Tibial nerve (tissue), 4 donors: ENCODE measurements around the gene BAIAP3. TPM values are rescaled to one million over a fixed set of nuclear protein-coding genes. Genes with fewer than 3 reads are reported as not detected.

Experiments
- DNase-seq, 2 donors: peaks; one replicate each; pipeline ENCODE4 v3.0.0-alpha.2; 2019; ENCODE audit warnings: low spot score in 2 of 2
- H3K27ac ChIP-seq, 4 donors: fragments of 200-600 bp; sonication (generic) in 3 of 4; one replicate each; pipeline ENCODE4 v1.5.1; 2017 to 2019; ENCODE audit warnings: mild to moderate bottlenecking in 1 of 4
- H3K27me3 ChIP-seq, 2 donors: fragments of 200-600 bp; sonication (generic) in 1 of 2; one replicate each; pipeline versions ENCODE4 v1.5.1 to v1.6.0; 2017 to 2019
- H3K36me3 ChIP-seq, 3 donors: fragments of 200-600 bp; sonication (generic); one replicate each; pipeline ENCODE4 v1.5.1; 2018 to 2019
- H3K4me1 ChIP-seq, 4 donors: fragments of 200-600 bp; sonication (generic) in 3 of 4; one replicate each; pipeline ENCODE4 v1.5.1; 2017 to 2019
- H3K4me3 ChIP-seq, 4 donors: fragments of 200-600 bp; sonication (generic) in 3 of 4; one replicate each; pipeline ENCODE4 v1.5.1; 2017 to 2019; ENCODE audit warnings: mild to moderate bottlenecking in 1 of 4, moderate library complexity in 1 of 4
- H3K9me3 ChIP-seq, 4 donors: fragments of 200-600 bp; sonication (generic) in 3 of 4; one replicate each; pipeline ENCODE4 v1.5.1; 2017 to 2019
- CTCF ChIP-seq, 5 experiments: fragments of 200-600 bp in 3 of 5; fragments of 450-650 bp in 2 of 5; sonication (generic) in 3 of 5; IDR thresholded peaks; one replicate each; pipeline ENCODE4 v1.5.1; 2016 to 2019; ENCODE audit warnings: antibody characterized with exemption in 5 of 5, mild to moderate bottlenecking in 3 of 5, moderate library complexity in 2 of 5
- EP300 ChIP-seq, 2 donors: sonication (generic); formaldehyde crosslinking; IDR thresholded peaks; one replicate each; pipeline ENCODE4 v1.6.1; 2017; ENCODE audit warnings: antibody characterized with exemption in 2 of 2, mild to moderate bottlenecking in 1 of 2
- POLR2A ChIP-seq, 2 donors: fragments of 450-650 bp; IDR thresholded peaks; one replicate each; pipeline ENCODE4 v1.6.1; 2017; ENCODE audit warnings: antibody characterized with exemption in 2 of 2, mild to moderate bottlenecking in 2 of 2, moderate library complexity in 2 of 2
- WGBS, 2 donors: methylation state at CpG; one replicate each; pipeline ENCODE4 v1.1.5; 2018; 5-methylcytosine and 5-hydroxymethylcytosine counted together
- total RNA-seq, 4 donors: library from RNA; depleted of rRNA; stranded (reverse); fragments of >200 nt; gene quantifications; one replicate each; pipeline ENCODE4 v1.1.0, GENCODE V29; 2016

Gene BAIAP3
- total RNA-seq, 4 donors from 2014 or later = 0.66 to 2.7 (median 2.3) TPM

- WGBS, 2 donors = 93% methylated on average over 30 to 39 of the region's 43 CpGs
- Histone ChIP-seq H3K4me3 (no peak overlapping the region), H3K4me1 (no peaks in the 10 kb centered on the region), H3K36me3 (peaks cover 0 to 91% (median 11%) of the 10 kb centered on the region in 3 donors), H3K27me3 (no peaks in the 10 kb centered on the region), H3K9me3 (no peaks in the 10 kb centered on the region), H3K27ac (no peak overlapping the region)
- no peak for TF ChIP-seq POLR2A (IDR thresholded peaks at IDR 0.05)
- no peak for TF ChIP-seq EP300 (IDR thresholded peaks at IDR 0.05)
- TF ChIP-seq CTCF (IDR thresholded peaks at IDR 0.05) = no peak
- DNase-seq = no peak
Observed at GRCh38 chr16:1361685-1362360, 28.4 kb downstream of the BAIAP3 start.

- no peak for DNase-seq
- H3K36me3 ChIP-seq = peaks cover 0 to 99% (median 11%) of the 10 kb centered on the region in 3 donors
- 79 to 80% methylated on average over 11 of the region's 11 CpGs for whole genome bisulfite sequencing, 2 donors
- TF ChIP-seq EP300 (IDR thresholded peaks at IDR 0.05) (no peak), POLR2A (IDR thresholded peaks at IDR 0.05) (no peak), CTCF (IDR thresholded peaks at IDR 0.05) (no peak)
- no peak overlapping the region for H3K27ac ChIP-seq
- H3K9me3 ChIP-seq = no peaks in the 10 kb centered on the region
- no peaks in the 10 kb centered on the region for H3K27me3 ChIP-seq
- H3K4me3 ChIP-seq = no peak overlapping the region
- no peaks in the 10 kb centered on the region for H3K4me1 ChIP-seq
Observed at GRCh38 chr16:1362807-1363206, 29.4 kb downstream of the BAIAP3 start.

- Histone ChIP-seq H3K9me3 (no peaks in the 10 kb centered on the region), H3K4me3 (no peak overlapping the region), H3K27me3 (no peaks in the 10 kb centered on the region), H3K27ac (no peak overlapping the region), H3K36me3 (peaks cover 0 to 96% (median 11%) of the 10 kb centered on the region in 3 donors), H3K4me1 (no peaks in the 10 kb centered on the region)
- 51 to 63% methylated on average over 18 of the region's 18 CpGs for WGBS, 2 donors
- peak in 1 of 2 donors; percentile 11 for DNase-seq
- TF ChIP-seq POLR2A (IDR thresholded peaks at IDR 0.05) = no peak
- TF ChIP-seq CTCF (IDR thresholded peaks at IDR 0.05) = peak; percentile 46 to 77 (median 53)
- TF ChIP-seq EP300 (IDR thresholded peaks at IDR 0.05) = no peak
Observed at GRCh38 chr16:1363501-1364041, 30.1 kb downstream of the BAIAP3 start.

GRCh38 chr16:1364510-1364909 is 31.1 kb downstream of the BAIAP3 start:
- WGBS, 2 donors = 88 to 92% methylated on average over 16 to 19 of the region's 22 CpGs
- Histone ChIP-seq H3K27ac (no peak overlapping the region), H3K4me1 (no peaks in the 10 kb centered on the region), H3K36me3 (peaks cover 0 to 92% (median 11%) of the 10 kb centered on the region in 3 donors), H3K27me3 (no peaks in the 10 kb centered on the region), H3K4me3 (no peak overlapping the region), H3K9me3 (no peaks in the 10 kb centered on the region)
- no peak for DNase-seq
- TF ChIP-seq EP300 (IDR thresholded peaks at IDR 0.05) = no peak
- TF ChIP-seq POLR2A (IDR thresholded peaks at IDR 0.05) = no peak
- TF ChIP-seq CTCF (IDR thresholded peaks at IDR 0.05) = no peak

GRCh38 chr16:1366060-1366711 is 32.7 kb downstream of the BAIAP3 start:
- peaks cover 0 to 92% (median 11%) of the 10 kb centered on the region in 3 donors for H3K36me3 ChIP-seq
- no peak for TF ChIP-seq CTCF (IDR thresholded peaks at IDR 0.05)
- TF ChIP-seq POLR2A (IDR thresholded peaks at IDR 0.05) = no peak
- no peak for TF ChIP-seq EP300 (IDR thresholded peaks at IDR 0.05)
- no peaks in the 10 kb centered on the region for H3K4me1 ChIP-seq
- H3K9me3 ChIP-seq = no peaks in the 10 kb centered on the region
- H3K4me3 ChIP-seq = no peak overlapping the region
- 85 to 89% methylated on average over 16 to 24 of the region's 29 CpGs for WGBS, 2 donors
- no peaks in the 10 kb centered on the region for H3K27me3 ChIP-seq
- no peak overlapping the region for H3K27ac ChIP-seq
- DNase-seq = no peak
